GM12878 (cell line): Measurements from ENCODE around the gene PIP4K2B. TPM values are rescaled to one million over a fixed set of nuclear protein-coding genes. Genes with fewer than 3 reads are reported as not detected.

ENCODE experiments used
- EGR1 ChIP-seq, 2 experiments: IDR thresholded peaks; 1 replicate in 1 of 2; 2 replicates in 1 of 2; pipeline ENCODE4 v1.6.1; 2011 to 2012; ENCODE audit warnings: low read depth in 2 of 2, low read length in 2 of 2, borderline replicate concordance in 1 of 2, mild to moderate bottlenecking in 1 of 2, moderate library complexity in 1 of 2
- HCFC1 ChIP-seq: fragments of 150-350 bp; IDR thresholded peaks from 2 replicates; pipeline ENCODE4 v1.6.1; 2014; ENCODE audit warnings: low read length
- HDAC2 ChIP-seq: fragments of 200-600 bp; sonication (generic); IDR thresholded peaks from 2 replicates; pipeline ENCODE4 v1.6.1; 2017
- KDM1A ChIP-seq: fragments of 200-600 bp; sonication (generic); IDR thresholded peaks from 2 replicates; pipeline ENCODE4 v1.6.1; 2016; ENCODE audit warnings: borderline replicate concordance
- PAX8 ChIP-seq: fragments of 450-650 bp; IDR thresholded peaks from 2 replicates; pipeline ENCODE4 v1.6.1; 2017; ENCODE audit warnings: mild to moderate bottlenecking, moderate library complexity
- POLR2A ChIP-seq: IDR thresholded peaks from 2 replicates; pipeline ENCODE4 v1.6.1; 2011; ENCODE audit warnings: low read depth, mild to moderate bottlenecking, low read length
- POLR2AphosphoS5 ChIP-seq: IDR thresholded peaks from 2 replicates; pipeline ENCODE4 v1.6.1; 2011; ENCODE audit warnings: mild to moderate bottlenecking, low read length, inconsistent platforms
- SIX5 ChIP-seq: IDR thresholded peaks from 2 replicates; pipeline ENCODE4 v1.6.1; 2011; ENCODE audit warnings: mild to moderate bottlenecking, low read depth, low read length, moderate library complexity; ENCODE audit not compliant: severe bottlenecking
- SREBF2 ChIP-seq: IDR thresholded peaks from 2 replicates; pipeline ENCODE4 v1.6.1; 2012; ENCODE audit warnings: mild to moderate bottlenecking, low read length
- TCF12 ChIP-seq: IDR thresholded peaks from 2 replicates; pipeline ENCODE4 v1.6.1; 2011; ENCODE audit warnings: low read depth, mild to moderate bottlenecking, low read length
- ZBED1 ChIP-seq: IDR thresholded peaks from 2 replicates; pipeline ENCODE4 v1.6.1; 2016; ENCODE audit warnings: borderline replicate concordance
- polyA plus RNA-seq, 11 experiments: library from polyadenylated mRNA; depleted of rRNA in 4 of 11; unstranded in 6 of 11; stranded (reverse) in 5 of 11; fragments of >200 nt; fragmentation: Nextera tagmentation in 4 of 11; fragmentation: Illumina TruSeq in 1 of 11; extraction: Ambion mirVana in 4 of 11; extraction: Trizol in 1 of 11; gene quantifications; 1 replicate in 1 of 11; 2 replicates in 10 of 11; pipeline versions ENCODE4 v1.2.1 to v1.2.3, GENCODE V29; 2011 to 2016; ENCODE audit warnings: inconsistent platforms in 2 of 11, missing spikeins in 2 of 11, low read depth in 1 of 11
- total RNA-seq, 4 experiments: library from RNA; depleted of rRNA in 3 of 4; stranded (reverse); fragments of >200 nt in 3 of 4; fragmentation: Illumina TruSeq in 1 of 4; extraction: Trizol in 1 of 4; gene quantifications; 2 replicates each; pipeline versions ENCODE4 v1.2.1 to v1.2.3, GENCODE V29; 2013 to 2021
- TF ChIP-seq, protein P1 (sequence below): IDR thresholded peaks from 2 replicates; pipeline ENCODE4 v1.6.1; 2012; ENCODE audit warnings: low read depth, low read length, improper control_type of control experiment
- TF ChIP-seq, protein P2 (sequence below): fragments of 450-650 bp; IDR thresholded peaks from 2 replicates; pipeline ENCODE4 v1.6.1; 2016; ENCODE audit warnings: mild to moderate bottlenecking, moderate library complexity, borderline replicate concordance
- TF ChIP-seq, protein P3 (sequence below): fragments of 450-650 bp; IDR thresholded peaks from 2 replicates; pipeline ENCODE4 v1.6.1; 2017; ENCODE audit warnings: mild to moderate bottlenecking, low read depth, inconsistent platforms; ENCODE audit not compliant: poor library complexity, severe bottlenecking
- TF ChIP-seq, protein P4 (sequence below): fragments of 150-350 bp; IDR thresholded peaks from 2 replicates; pipeline ENCODE4 v1.6.1; 2016; ENCODE audit warnings: low read depth, low read length
- TF ChIP-seq, protein P5 (sequence below): fragments of 450-650 bp; conservative IDR thresholded peaks from 2 replicates; pipeline ENCODE4 v1.6.1; 2017; ENCODE audit warnings: mild to moderate bottlenecking, moderate library complexity

Gene PIP4K2B
- total and polyA plus RNA-seq, 10 of the 15 experiments (the other 5 are each of a cell fraction or from before 2014, with no cell fraction given), result 3.8 to 30.3 (median 18.2) TPM

DNA sequence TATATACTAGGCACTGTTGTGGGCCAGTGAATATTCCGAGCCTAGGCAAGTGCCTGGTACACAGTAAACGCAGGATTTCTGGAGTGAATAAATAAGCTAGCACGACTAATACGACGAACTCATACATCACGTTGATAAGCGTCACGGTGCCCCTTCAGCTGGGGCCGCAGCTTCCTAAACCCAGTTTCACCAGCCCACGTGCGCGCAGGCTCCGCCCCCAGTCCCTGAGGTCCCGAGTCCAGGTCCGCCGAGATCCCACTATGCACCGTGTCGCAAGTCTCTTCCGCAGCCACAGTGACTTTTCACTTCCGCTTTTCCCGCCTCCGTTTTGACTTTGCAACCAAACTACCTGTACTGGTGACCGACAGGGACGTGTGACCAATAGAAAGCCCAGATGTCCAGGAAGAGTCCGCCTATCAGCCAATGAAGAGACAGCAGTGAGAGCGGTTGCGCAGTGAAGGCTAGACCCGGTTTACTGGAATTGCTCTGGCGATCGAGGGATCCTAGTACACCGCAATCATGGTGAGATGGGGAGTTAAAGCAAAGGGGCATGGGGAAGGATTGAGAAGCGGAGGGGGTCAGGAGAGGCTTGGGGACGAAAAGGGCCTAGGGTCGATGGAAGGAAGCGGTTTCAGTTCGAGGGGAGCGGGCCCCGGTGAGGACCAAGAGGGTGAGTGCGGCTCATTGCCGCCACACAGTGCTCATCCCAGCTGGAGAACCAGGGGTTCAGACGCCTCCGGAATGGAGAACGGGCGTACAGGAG lies 46.9 kb downstream of the PIP4K2B start, which contains the start of gene PSMB3 (continued):
- TF ChIP-seq, protein P1, sequence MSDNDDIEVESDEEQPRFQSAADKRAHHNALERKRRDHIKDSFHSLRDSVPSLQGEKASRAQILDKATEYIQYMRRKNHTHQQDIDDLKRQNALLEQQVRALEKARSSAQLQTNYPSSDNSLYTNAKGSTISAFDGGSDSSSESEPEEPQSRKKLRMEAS, result peak; percentile 99
- TF ChIP-seq EGR1 (IDR thresholded peaks at IDR 0.05; ENCODE audit: borderline replicate concordance in 1 of 2, low read depth in 2 of 2, low read length in 2 of 2), result peak in 1 of 2 experiments; percentile 81; a peak in 2 of 3 replicates
- peak; percentile 39 for TF ChIP-seq SIX5
- TF ChIP-seq SREBF2, result no peak
- no peak for TF ChIP-seq KDM1A
- peak; percentile 31; the same call in 1 of the 2 replicates for TF ChIP-seq ZBED1
- TF ChIP-seq HCFC1, result peak; percentile 62
- no peak for TF ChIP-seq TCF12
- TF ChIP-seq, protein P2, sequence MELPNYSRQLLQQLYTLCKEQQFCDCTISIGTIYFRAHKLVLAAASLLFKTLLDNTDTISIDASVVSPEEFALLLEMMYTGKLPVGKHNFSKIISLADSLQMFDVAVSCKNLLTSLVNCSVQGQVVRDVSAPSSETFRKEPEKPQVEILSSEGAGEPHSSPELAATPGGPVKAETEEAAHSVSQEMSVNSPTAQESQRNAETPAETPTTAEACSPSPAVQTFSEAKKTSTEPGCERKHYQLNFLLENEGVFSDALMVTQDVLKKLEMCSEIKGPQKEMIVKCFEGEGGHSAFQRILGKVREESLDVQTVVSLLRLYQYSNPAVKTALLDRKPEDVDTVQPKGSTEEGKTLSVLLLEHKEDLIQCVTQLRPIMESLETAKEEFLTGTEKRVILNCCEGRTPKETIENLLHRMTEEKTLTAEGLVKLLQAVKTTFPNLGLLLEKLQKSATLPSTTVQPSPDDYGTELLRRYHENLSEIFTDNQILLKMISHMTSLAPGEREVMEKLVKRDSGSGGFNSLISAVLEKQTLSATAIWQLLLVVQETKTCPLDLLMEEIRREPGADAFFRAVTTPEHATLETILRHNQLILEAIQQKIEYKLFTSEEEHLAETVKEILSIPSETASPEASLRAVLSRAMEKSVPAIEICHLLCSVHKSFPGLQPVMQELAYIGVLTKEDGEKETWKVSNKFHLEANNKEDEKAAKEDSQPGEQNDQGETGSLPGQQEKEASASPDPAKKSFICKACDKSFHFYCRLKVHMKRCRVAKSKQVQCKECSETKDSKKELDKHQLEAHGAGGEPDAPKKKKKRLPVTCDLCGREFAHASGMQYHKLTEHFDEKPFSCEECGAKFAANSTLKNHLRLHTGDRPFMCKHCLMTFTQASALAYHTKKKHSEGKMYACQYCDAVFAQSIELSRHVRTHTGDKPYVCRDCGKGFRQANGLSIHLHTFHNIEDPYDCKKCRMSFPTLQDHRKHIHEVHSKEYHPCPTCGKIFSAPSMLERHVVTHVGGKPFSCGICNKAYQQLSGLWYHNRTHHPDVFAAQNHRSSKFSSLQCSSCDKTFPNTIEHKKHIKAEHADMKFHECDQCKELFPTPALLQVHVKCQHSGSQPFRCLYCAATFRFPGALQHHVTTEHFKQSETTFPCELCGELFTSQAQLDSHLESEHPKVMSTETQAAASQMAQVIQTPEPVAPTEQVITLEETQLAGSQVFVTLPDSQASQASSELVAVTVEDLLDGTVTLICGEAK, result peak; percentile 90; the same call in 1 of the 2 replicates
- TF ChIP-seq POLR2A, result peak; percentile 79
- TF ChIP-seq, protein P3, sequence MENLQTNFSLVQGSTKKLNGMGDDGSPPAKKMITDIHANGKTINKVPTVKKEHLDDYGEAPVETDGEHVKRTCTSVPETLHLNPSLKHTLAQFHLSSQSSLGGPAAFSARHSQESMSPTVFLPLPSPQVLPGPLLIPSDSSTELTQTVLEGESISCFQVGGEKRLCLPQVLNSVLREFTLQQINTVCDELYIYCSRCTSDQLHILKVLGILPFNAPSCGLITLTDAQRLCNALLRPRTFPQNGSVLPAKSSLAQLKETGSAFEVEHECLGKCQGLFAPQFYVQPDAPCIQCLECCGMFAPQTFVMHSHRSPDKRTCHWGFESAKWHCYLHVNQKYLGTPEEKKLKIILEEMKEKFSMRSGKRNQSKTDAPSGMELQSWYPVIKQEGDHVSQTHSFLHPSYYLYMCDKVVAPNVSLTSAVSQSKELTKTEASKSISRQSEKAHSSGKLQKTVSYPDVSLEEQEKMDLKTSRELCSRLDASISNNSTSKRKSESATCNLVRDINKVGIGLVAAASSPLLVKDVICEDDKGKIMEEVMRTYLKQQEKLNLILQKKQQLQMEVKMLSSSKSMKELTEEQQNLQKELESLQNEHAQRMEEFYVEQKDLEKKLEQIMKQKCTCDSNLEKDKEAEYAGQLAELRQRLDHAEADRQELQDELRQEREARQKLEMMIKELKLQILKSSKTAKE, result peak; percentile 41
- no peak for TF ChIP-seq HDAC2
- TF ChIP-seq POLR2AphosphoS5, result peak; percentile 86
- TF ChIP-seq, protein P4, sequence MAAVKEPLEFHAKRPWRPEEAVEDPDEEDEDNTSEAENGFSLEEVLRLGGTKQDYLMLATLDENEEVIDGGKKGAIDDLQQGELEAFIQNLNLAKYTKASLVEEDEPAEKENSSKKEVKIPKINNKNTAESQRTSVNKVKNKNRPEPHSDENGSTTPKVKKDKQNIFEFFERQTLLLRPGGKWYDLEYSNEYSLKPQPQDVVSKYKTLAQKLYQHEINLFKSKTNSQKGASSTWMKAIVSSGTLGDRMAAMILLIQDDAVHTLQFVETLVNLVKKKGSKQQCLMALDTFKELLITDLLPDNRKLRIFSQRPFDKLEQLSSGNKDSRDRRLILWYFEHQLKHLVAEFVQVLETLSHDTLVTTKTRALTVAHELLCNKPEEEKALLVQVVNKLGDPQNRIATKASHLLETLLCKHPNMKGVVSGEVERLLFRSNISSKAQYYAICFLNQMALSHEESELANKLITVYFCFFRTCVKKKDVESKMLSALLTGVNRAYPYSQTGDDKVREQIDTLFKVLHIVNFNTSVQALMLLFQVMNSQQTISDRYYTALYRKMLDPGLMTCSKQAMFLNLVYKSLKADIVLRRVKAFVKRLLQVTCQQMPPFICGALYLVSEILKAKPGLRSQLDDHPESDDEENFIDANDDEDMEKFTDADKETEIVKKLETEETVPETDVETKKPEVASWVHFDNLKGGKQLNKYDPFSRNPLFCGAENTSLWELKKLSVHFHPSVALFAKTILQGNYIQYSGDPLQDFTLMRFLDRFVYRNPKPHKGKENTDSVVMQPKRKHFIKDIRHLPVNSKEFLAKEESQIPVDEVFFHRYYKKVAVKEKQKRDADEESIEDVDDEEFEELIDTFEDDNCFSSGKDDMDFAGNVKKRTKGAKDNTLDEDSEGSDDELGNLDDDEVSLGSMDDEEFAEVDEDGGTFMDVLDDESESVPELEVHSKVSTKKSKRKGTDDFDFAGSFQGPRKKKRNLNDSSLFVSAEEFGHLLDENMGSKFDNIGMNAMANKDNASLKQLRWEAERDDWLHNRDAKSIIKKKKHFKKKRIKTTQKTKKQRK, result peak; percentile 41; the same call in 1 of the 2 replicates
- TF ChIP-seq, protein P5, sequence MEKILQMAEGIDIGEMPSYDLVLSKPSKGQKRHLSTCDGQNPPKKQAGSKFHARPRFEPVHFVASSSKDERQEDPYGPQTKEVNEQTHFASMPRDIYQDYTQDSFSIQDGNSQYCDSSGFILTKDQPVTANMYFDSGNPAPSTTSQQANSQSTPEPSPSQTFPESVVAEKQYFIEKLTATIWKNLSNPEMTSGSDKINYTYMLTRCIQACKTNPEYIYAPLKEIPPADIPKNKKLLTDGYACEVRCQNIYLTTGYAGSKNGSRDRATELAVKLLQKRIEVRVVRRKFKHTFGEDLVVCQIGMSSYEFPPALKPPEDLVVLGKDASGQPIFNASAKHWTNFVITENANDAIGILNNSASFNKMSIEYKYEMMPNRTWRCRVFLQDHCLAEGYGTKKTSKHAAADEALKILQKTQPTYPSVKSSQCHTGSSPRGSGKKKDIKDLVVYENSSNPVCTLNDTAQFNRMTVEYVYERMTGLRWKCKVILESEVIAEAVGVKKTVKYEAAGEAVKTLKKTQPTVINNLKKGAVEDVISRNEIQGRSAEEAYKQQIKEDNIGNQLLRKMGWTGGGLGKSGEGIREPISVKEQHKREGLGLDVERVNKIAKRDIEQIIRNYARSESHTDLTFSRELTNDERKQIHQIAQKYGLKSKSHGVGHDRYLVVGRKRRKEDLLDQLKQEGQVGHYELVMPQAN, result peak; percentile 61
- TF ChIP-seq PAX8, result no peak
